Transverse colon (tissue), 4 donors: ENCODE measurements around the gene CHRM4.

Experiments
- CTCF ChIP-seq, 5 experiments: fragments of 200-600 bp in 3 of 5; fragments of 450-650 bp in 2 of 5; sonication (generic) in 3 of 5; IDR thresholded peaks; 1 replicate in 2 of 5; 2 replicates in 3 of 5; pipeline ENCODE4 v1.5.1; 2016 to 2017; ENCODE audit warnings: antibody characterized with exemption in 5 of 5, inconsistent platforms in 3 of 5, mild to moderate bottlenecking in 2 of 5, moderate library complexity in 1 of 5
- POLR2AphosphoS5 ChIP-seq, 3 donors: sonication (generic); formaldehyde crosslinking; IDR thresholded peaks; one replicate each; pipeline ENCODE4 v1.6.1; 2016; ENCODE audit warnings: antibody characterized with exemption in 3 of 3

- TF ChIP-seq POLR2AphosphoS5 (IDR thresholded peaks at IDR 0.05) (no peak), CTCF (IDR thresholded peaks at IDR 0.05) (no peak)
Measured at GRCh38 chr11:46421257-46421880, 29.8 kb upstream of the CHRM4 start.
